Stimulated activated naive CD8-positive, alpha-beta T cell treated with anti-CD3 and anti-CD28 coated beads, Interleukin-15, Interleukin-2, amounts not matched to agents 100 U/mL and 50 U/mL, for 24 hours (primary cell): ENCODE measurements around the gene RAB1A.
A peak's percentile ranks its signal among the peaks of the same experiment; 100 is the strongest.
"Not testable (repeated sequence)": the region's sequence is repeated elsewhere in the genome, so short reads cannot be mapped to it uniquely, and the experiment has no call there.

Experiments
- ATAC-seq: fragments of 150-1000 bp; cut with Tn5 transposase; one replicate; pipeline ENCODE4 v1.10.0; 2021
- DNase-seq: peaks from one replicate; pipeline ENCODE4 v3.0.0; 2021

The RAB1A gene

GRCh38 chr2:65129826-65130663 is at the start of gene RAB1A:
Gene RAB1A, minus strand, starts transcription at chr2:65130106. Its CDS starts 191 bp downstream, at chr2:65129915.
- peak; percentile 99 for DNase-seq
- peak; percentile 98 for ATAC-seq

GRCh38 chr2:65177751-65178442 is 48.0 kb upstream of the RAB1A start:
- DNase-seq (no peak), ATAC-seq (peak; percentile 14)

- no peak for DNase-seq
- ATAC-seq, result no peak
Measured at GRCh38 chr2:65175894-65176530, 46.1 kb upstream of the RAB1A start.

- DNase-seq, ATAC-seq: not testable (repeated sequence)
Measured at GRCh38 chr2:65174031-65174430, 44.1 kb upstream of the RAB1A start.

GRCh38 chr2:65172994-65173790 is 43.3 kb upstream of the RAB1A start:
- ATAC-seq, result no peak
- DNase-seq, result no peak

- not testable (repeated sequence) for ATAC-seq
Measured at GRCh38 chr2:65170611-65171477, 40.9 kb upstream of the RAB1A start.

GRCh38 chr2:65169760-65170136 is 39.8 kb upstream of the RAB1A start:
- ATAC-seq (no peak), DNase-seq (no peak)

More at GRCh38 chr2:65170611-65171477, 40.9 kb upstream of the RAB1A start:
- DNase-seq, result not testable (repeated sequence)

- ATAC-seq (no peak), DNase-seq (no peak)
Measured at GRCh38 chr2:65165558-65165957, 35.7 kb upstream of the RAB1A start.

- DNase-seq, result no peak
Measured at GRCh38 chr2:65164426-65164891, 34.6 kb upstream of the RAB1A start.

GRCh38 chr2:65161551-65162100 is 31.7 kb upstream of the RAB1A start:
- no peak for DNase-seq
- ATAC-seq, result no peak

More at GRCh38 chr2:65164426-65164891, 34.6 kb upstream of the RAB1A start:
- ATAC-seq, result no peak

GRCh38 chr2:65159906-65160305 is 30.0 kb upstream of the RAB1A start:
- DNase-seq (no peak), ATAC-seq (no peak)

- ATAC-seq (no peak), DNase-seq (no peak)
Measured at GRCh38 chr2:65159261-65159660, 29.4 kb upstream of the RAB1A start.

- ATAC-seq (no peak), DNase-seq (no peak)
Measured at GRCh38 chr2:65158557-65158956, 28.7 kb upstream of the RAB1A start.

- not testable (repeated sequence) for ATAC-seq, DNase-seq
Measured at GRCh38 chr2:65157856-65158255, 27.9 kb upstream of the RAB1A start.

GRCh38 chr2:65156041-65156440 is 26.1 kb upstream of the RAB1A start:
- ATAC-seq, result no peak
- no peak for DNase-seq

- DNase-seq, result no peak
Measured at GRCh38 chr2:65153515-65153914, 23.6 kb upstream of the RAB1A start.

GRCh38 chr2:65146078-65146477 is 16.2 kb upstream of the RAB1A start:
- ATAC-seq (no peak), DNase-seq (no peak)

More at GRCh38 chr2:65153515-65153914, 23.6 kb upstream of the RAB1A start:
- no peak for ATAC-seq

- ATAC-seq (no peak), DNase-seq (no peak)
Measured at GRCh38 chr2:65144571-65144970, 14.7 kb upstream of the RAB1A start.

GRCh38 chr2:65142515-65142914 is 12.6 kb upstream of the RAB1A start:
- ATAC-seq, result peak; percentile 40
- no peak for DNase-seq

- ATAC-seq, result no peak
- DNase-seq, result no peak
Measured at GRCh38 chr2:65137197-65137775, 7.4 kb upstream of the RAB1A start.
